Activated T-cell treated with anti-CD3 and anti-CD28 coated beads for 1 hour (primary cell): ENCODE measurements around the gene PPP5C.
"Not testable (repeated sequence)": the region's sequence is repeated elsewhere in the genome, so short reads cannot be mapped to it uniquely, and the experiment has no call there.

Experiments
- DNase-seq: peaks from one replicate; pipeline ENCODE4 v3.0.0-alpha.2; 2020; ENCODE audit warnings: low read depth

PPP5C gene

DNA sequence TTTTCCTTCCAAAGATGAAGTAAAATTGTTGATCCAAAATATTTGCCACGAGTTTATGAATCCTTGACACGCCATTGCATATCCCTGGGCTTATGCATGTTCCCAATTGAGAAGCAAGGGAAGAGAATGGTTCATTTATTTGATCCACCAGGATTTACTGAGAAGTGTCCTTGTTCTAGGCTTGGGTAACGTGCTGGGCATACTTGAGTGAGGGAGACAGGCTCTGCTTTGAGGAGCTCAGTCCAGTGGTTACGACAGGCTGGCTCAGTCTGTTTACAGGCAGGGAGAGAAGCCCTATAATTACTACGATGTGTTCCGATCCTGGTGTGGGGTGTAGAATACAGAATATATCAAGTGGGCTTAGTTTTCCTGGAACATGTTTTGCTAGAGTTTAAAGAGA is 88.1 kb downstream of the PPP5C start:
- DNase-seq, result no peak

DNA sequence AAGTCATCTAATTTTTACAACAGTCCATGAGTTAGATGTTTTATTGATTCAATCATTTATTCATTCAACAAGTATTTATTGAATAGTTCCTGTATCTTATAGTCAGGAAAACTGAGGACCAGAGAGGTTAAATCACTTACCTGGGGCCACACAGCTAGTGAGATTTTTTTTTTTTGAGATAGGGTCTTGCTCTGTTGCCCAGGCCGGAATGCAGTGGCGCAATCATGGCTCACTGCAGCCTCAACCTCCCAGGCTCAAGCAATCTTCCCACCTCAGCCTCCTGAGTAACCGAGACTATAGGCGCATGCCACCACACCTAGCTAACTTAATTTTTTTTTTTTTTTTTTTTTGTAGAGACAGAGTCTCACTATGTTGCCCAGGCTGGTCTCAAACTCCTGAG is 88.8 kb downstream of the PPP5C start:
- not testable (repeated sequence) for DNase-seq
